Adrenal gland (tissue), 5 donors: ENCODE measurements around the gene ANKS1A.

Source experiments
- POLR2A ChIP-seq, 2 donors: fragments of 450-650 bp; IDR thresholded peaks; one replicate each; pipeline ENCODE4 v1.6.1; 2017; ENCODE audit warnings: antibody characterized with exemption in 2 of 2, mild to moderate bottlenecking in 2 of 2, moderate library complexity in 1 of 2
- TF ChIP-seq, protein P1 (sequence below), 6 experiments: fragments of 450-650 bp in 4 of 6; fragments of 200-600 bp in 2 of 6; sonication (generic) in 1 of 6; IDR thresholded peaks; 1 replicate in 5 of 6; 2 replicates in 1 of 6; pipeline versions ENCODE4 v1.5.1 to v1.8.0; 2016 to 2021; ENCODE audit warnings: antibody characterized with exemption in 6 of 6, mild to moderate bottlenecking in 2 of 6, moderate library complexity in 1 of 6
- donor health status: DM: no; HTN: no; CAD: no.

DNA sequence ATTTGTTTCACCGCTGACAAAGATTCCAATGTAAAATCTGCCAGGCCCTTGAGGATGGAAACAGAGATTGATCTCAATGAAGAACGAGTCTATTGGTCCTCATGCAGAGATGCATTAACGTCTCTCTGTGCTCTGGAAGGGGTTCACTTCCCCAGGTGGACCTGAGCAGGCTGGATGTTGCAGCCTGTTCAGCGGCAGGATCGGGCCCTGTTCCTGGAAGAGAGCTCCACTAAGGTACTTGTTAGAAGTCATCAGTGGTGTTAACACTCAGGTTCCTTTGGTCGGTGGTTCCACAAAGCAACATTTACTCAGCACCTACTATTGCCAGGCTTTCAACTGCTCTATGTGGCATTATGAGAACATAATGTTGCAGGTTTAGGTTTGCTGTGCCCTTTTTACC, 144.6 kb downstream of the ANKS1A start:
- TF ChIP-seq, protein P1, sequence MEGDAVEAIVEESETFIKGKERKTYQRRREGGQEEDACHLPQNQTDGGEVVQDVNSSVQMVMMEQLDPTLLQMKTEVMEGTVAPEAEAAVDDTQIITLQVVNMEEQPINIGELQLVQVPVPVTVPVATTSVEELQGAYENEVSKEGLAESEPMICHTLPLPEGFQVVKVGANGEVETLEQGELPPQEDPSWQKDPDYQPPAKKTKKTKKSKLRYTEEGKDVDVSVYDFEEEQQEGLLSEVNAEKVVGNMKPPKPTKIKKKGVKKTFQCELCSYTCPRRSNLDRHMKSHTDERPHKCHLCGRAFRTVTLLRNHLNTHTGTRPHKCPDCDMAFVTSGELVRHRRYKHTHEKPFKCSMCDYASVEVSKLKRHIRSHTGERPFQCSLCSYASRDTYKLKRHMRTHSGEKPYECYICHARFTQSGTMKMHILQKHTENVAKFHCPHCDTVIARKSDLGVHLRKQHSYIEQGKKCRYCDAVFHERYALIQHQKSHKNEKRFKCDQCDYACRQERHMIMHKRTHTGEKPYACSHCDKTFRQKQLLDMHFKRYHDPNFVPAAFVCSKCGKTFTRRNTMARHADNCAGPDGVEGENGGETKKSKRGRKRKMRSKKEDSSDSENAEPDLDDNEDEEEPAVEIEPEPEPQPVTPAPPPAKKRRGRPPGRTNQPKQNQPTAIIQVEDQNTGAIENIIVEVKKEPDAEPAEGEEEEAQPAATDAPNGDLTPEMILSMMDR (IDR thresholded peaks at IDR 0.05), result no peak
- TF ChIP-seq POLR2A (IDR thresholded peaks at IDR 0.05), result no peak
